ENCODE data around the gene SMARCD1.

DNA sequence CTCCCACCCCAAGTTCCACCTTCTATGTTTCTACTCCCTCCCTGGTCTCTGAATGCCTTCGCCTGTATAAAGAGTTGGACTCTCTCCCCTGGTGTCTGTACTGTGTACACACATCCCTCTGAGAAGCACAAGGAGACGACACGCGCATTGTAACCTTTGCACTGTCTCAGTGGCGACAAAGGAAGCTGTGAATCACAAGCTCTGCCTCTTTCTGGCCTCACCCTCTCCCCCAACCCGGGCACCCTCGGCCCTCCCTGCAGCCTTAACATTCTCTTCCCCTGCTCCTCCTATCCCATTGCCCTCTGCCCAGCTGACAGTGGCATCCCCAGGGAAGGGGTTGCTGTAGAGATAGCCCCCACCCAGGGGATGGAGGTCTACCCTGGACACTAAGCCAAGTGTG, 2.5 kb upstream of the SMARCD1 start:
- TF ChIP-seq, protein P1, sequence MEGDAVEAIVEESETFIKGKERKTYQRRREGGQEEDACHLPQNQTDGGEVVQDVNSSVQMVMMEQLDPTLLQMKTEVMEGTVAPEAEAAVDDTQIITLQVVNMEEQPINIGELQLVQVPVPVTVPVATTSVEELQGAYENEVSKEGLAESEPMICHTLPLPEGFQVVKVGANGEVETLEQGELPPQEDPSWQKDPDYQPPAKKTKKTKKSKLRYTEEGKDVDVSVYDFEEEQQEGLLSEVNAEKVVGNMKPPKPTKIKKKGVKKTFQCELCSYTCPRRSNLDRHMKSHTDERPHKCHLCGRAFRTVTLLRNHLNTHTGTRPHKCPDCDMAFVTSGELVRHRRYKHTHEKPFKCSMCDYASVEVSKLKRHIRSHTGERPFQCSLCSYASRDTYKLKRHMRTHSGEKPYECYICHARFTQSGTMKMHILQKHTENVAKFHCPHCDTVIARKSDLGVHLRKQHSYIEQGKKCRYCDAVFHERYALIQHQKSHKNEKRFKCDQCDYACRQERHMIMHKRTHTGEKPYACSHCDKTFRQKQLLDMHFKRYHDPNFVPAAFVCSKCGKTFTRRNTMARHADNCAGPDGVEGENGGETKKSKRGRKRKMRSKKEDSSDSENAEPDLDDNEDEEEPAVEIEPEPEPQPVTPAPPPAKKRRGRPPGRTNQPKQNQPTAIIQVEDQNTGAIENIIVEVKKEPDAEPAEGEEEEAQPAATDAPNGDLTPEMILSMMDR (IDR thresholded peaks at IDR 0.05): no peak
- TF ChIP-seq POLR2A (IDR thresholded peaks at IDR 0.05) (no peak), EP300 (IDR thresholded peaks at IDR 0.05) (no peak)
